K562 (cell line): Measurements from ENCODE around the gene NRSN2. TPM values are rescaled to one million over a fixed set of nuclear protein-coding genes. Genes with fewer than 3 reads are reported as not detected.

Experiments used
- ELF2 ChIP-seq: fragments of 250-450 bp; sonication (Bioruptor Pico); IDR thresholded peaks from 2 replicates; pipeline ENCODE4 v1.5.0; 2021; ENCODE audit warnings: mild to moderate bottlenecking
- ESRRA ChIP-seq: fragments of 450-650 bp; IDR thresholded peaks from 2 replicates; pipeline ENCODE4 v1.6.1; 2014; ENCODE audit warnings: low read depth, mild to moderate bottlenecking, moderate library complexity, borderline replicate concordance
- ETV1 ChIP-seq: fragments of 450-650 bp; conservative IDR thresholded peaks from 2 replicates; pipeline ENCODE4 v1.6.1; 2016; ENCODE audit warnings: missing genetic modification characterization, control low read depth, low read depth, missing compliant biosample characterization
- FUS ChIP-seq: fragments of 200-400 bp; formaldehyde crosslinking; optimal IDR thresholded peaks from 2 replicates; pipeline ENCODE3; 2017; ENCODE audit warnings: low read depth, low read length
- GTF2E2 ChIP-seq: fragments of 200-800 bp; sonication (Bioruptor generic); IDR thresholded peaks from 2 replicates; pipeline ENCODE4 v1.6.1; 2016; ENCODE audit warnings: missing genetic modification characterization, missing compliant biosample characterization
- HES1 ChIP-seq: fragments of 450-650 bp; IDR thresholded peaks from 2 replicates; pipeline ENCODE4 v1.6.1; 2016; ENCODE audit warnings: low read depth, mild to moderate bottlenecking, moderate library complexity
- HNRNPLL ChIP-seq: fragments of 200-400 bp; formaldehyde crosslinking; IDR thresholded peaks from 2 replicates; pipeline ENCODE4 v1.6.1; 2017; ENCODE audit warnings: low read length, low read depth, mild to moderate bottlenecking; ENCODE audit not compliant: poor library complexity, severe bottlenecking
- HSF4 ChIP-seq: fragments of 250-450 bp; sonication (Bioruptor Pico); IDR thresholded peaks from 2 replicates; pipeline ENCODE4 v2.1.2; 2022; ENCODE audit warnings: mild to moderate bottlenecking, moderate library complexity, borderline replicate concordance
- MLLT1 ChIP-seq, 2 experiments: fragments of 450-650 bp; IDR thresholded peaks; 2 replicates each; pipeline ENCODE4 v1.6.1; 2016
- RBM25 ChIP-seq: fragments of 200-400 bp; formaldehyde crosslinking; IDR thresholded peaks from 2 replicates; pipeline ENCODE4 v1.6.1; 2018; ENCODE audit warnings: low read length, low read depth, moderate library complexity; ENCODE audit not compliant: severe bottlenecking
- SMAD3 ChIP-seq: fragments of 450-650 bp; formaldehyde crosslinking; conservative IDR thresholded peaks from 2 replicates; pipeline ENCODE4 v1.4.0; 2020; ENCODE audit warnings: mild to moderate bottlenecking
- SPI1 ChIP-seq: IDR thresholded peaks from 2 replicates; pipeline ENCODE4 v1.6.1; 2011; ENCODE audit warnings: low read depth, low read length, control low read depth, borderline replicate concordance
- ZKSCAN1 ChIP-seq: fragments of 150-350 bp; IDR thresholded peaks from 2 replicates; pipeline ENCODE4 v1.6.1; 2016; ENCODE audit warnings: low read depth, low read length
- ZNF232 ChIP-seq: sonication (generic); formaldehyde crosslinking; IDR thresholded peaks from 2 replicates; pipeline ENCODE4 v1.8.0; 2022; ENCODE audit warnings: mild to moderate bottlenecking, missing genetic modification reagents
- ZNF445 ChIP-seq: fragments of 250-450 bp; sonication (Bioruptor Pico); IDR thresholded peaks from 2 replicates; pipeline ENCODE4 v1.4.0; 2020; ENCODE audit warnings: low read depth, mild to moderate bottlenecking, moderate library complexity
- ZNF785 ChIP-seq: fragments of 250-450 bp; sonication (Bioruptor Pico); IDR thresholded peaks from 2 replicates; pipeline ENCODE4 v1.4.0; 2020; ENCODE audit warnings: mild to moderate bottlenecking
- polyA plus RNA-seq, 8 experiments: library from polyadenylated mRNA; depleted of rRNA in 4 of 8; stranded (reverse) in 5 of 8; unstranded in 3 of 8; fragments of >200 nt; fragmentation: Nextera tagmentation in 2 of 8; fragmentation: Illumina TruSeq in 1 of 8; extraction: Ambion mirVana in 2 of 8; extraction: Trizol in 1 of 8; gene quantifications; 2 replicates each; pipeline versions ENCODE4 v1.2.1 to v1.2.3, GENCODE V29; 2011 to 2014; ENCODE audit warnings: inconsistent platforms in 1 of 8, missing spikeins in 1 of 8
- total RNA-seq, 7 experiments: library from RNA; depleted of rRNA in 6 of 7; stranded (reverse); fragments of >200 nt in 6 of 7; fragmentation: Illumina TruSeq in 2 of 7; extraction: Trizol in 2 of 7; gene quantifications; 2 replicates each; pipeline versions ENCODE4 v1.2.1 to v1.2.3, GENCODE V29; 2011 to 2021; ENCODE audit warnings: low replicate concordance in 1 of 7
- TF ChIP-seq, protein P1 (sequence below): fragments of 250-450 bp; sonication (Bioruptor Pico); IDR thresholded peaks from 2 replicates; pipeline ENCODE4 v1.8.0; 2022; ENCODE audit warnings: moderate library complexity, mild to moderate bottlenecking, inconsistent platforms
- TF ChIP-seq, protein P2 (sequence below): fragments of 150-350 bp; conservative IDR thresholded peaks from 2 replicates; pipeline ENCODE4 v1.6.1; 2014; ENCODE audit warnings: low read length
- TF ChIP-seq, protein P3 (sequence below): fragments of 250-450 bp; sonication (Bioruptor Pico); IDR thresholded peaks from 2 replicates; pipeline ENCODE4 v1.9.0; 2021; ENCODE audit warnings: mild to moderate bottlenecking, inconsistent platforms

Gene NRSN2
- total and polyA plus RNA-seq, 9 of the 15 experiments (the other 6 are each of a cell fraction or from before 2014, with no cell fraction given): 7.5 to 29.7 (median 11.1) TPM

DNA sequence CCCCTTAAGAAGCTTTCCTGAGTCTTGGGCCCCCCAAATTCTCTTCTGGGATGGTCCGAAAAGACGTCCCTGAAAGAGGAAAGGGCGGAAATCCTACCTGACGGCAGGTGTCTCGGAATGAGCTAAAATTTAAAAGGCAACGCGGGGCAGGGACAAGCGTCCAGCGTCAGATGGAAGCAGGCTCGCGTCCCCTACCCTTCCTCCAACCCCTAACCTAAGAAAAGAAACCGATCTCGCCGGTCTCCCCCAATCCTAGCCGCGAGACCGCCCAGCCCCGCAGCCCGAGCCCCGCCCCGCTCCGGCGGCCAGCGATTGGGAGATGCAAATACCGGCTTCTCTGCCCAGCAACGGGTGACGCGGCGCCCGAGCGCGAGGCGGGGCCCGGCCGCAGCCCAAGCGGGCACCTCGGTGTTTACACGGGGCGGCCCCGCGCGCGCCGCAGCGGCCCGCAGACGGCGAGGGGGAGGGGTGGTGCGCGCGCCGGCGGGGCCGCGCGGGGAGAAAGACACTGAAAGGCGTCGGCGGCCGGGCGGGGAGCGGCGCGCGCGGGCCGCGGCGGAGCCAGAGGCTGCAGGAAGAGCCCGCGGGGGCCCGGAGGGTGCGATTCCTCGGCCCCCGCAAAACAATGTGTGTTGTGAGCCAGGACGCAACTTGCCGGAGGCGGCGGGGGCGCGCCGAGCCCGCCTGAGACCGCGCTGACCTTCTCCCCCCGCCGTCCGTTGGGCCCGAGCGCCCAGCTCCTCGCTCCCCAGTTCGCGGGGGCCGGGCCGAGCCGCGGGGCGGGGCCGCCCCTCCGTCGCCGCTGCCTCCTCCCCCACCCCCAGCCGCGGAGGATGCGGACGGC, 21.6 kb upstream of the NRSN2 start, which contains the start of gene SOX12 (continued):
- no peak for TF ChIP-seq HES1
- TF ChIP-seq, protein P1, sequence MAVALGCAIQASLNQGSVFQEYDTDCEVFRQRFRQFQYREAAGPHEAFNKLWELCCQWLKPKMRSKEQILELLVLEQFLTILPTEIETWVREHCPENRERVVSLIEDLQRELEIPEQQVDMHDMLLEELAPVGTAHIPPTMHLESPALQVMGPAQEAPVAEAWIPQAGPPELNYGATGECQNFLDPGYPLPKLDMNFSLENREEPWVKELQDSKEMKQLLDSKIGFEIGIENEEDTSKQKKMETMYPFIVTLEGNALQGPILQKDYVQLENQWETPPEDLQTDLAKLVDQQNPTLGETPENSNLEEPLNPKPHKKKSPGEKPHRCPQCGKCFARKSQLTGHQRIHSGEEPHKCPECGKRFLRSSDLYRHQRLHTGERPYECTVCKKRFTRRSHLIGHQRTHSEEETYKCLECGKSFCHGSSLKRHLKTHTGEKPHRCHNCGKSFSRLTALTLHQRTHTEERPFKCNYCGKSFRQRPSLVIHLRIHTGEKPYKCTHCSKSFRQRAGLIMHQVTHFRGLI (CRISPR knock-in tag): no peak
- TF ChIP-seq, protein P2, sequence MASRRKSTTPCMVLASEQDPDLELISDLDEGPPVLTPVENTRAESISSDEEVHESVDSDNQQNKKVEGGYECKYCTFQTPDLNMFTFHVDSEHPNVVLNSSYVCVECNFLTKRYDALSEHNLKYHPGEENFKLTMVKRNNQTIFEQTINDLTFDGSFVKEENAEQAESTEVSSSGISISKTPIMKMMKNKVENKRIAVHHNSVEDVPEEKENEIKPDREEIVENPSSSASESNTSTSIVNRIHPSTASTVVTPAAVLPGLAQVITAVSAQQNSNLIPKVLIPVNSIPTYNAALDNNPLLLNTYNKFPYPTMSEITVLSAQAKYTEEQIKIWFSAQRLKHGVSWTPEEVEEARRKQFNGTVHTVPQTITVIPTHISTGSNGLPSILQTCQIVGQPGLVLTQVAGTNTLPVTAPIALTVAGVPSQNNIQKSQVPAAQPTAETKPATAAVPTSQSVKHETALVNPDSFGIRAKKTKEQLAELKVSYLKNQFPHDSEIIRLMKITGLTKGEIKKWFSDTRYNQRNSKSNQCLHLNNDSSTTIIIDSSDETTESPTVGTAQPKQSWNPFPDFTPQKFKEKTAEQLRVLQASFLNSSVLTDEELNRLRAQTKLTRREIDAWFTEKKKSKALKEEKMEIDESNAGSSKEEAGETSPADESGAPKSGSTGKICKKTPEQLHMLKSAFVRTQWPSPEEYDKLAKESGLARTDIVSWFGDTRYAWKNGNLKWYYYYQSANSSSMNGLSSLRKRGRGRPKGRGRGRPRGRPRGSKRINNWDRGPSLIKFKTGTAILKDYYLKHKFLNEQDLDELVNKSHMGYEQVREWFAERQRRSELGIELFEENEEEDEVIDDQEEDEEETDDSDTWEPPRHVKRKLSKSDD: no peak
- no peak for TF ChIP-seq SPI1
- no peak for TF ChIP-seq ZKSCAN1
- TF ChIP-seq ELF2 (CRISPR knock-in tag): no peak
- TF ChIP-seq MLLT1 (IDR thresholded peaks at IDR 0.05): no peak
- TF ChIP-seq, protein P3, sequence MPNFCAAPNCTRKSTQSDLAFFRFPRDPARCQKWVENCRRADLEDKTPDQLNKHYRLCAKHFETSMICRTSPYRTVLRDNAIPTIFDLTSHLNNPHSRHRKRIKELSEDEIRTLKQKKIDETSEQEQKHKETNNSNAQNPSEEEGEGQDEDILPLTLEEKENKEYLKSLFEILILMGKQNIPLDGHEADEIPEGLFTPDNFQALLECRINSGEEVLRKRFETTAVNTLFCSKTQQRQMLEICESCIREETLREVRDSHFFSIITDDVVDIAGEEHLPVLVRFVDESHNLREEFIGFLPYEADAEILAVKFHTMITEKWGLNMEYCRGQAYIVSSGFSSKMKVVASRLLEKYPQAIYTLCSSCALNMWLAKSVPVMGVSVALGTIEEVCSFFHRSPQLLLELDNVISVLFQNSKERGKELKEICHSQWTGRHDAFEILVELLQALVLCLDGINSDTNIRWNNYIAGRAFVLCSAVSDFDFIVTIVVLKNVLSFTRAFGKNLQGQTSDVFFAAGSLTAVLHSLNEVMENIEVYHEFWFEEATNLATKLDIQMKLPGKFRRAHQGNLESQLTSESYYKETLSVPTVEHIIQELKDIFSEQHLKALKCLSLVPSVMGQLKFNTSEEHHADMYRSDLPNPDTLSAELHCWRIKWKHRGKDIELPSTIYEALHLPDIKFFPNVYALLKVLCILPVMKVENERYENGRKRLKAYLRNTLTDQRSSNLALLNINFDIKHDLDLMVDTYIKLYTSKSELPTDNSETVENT: no peak; the same call in 1 of the 2 replicates
- TF ChIP-seq GTF2E2: peak; percentile 28; the same call in 1 of the 2 replicates
- peak; percentile 10 for TF ChIP-seq RBM25
- TF ChIP-seq ZNF232: no peak
- no peak for TF ChIP-seq ESRRA
- TF ChIP-seq ETV1 (tag): no peak
- no peak for TF ChIP-seq ZNF445
- no peak for TF ChIP-seq HNRNPLL
- TF ChIP-seq FUS: no peak
- no peak for TF ChIP-seq HSF4
- TF ChIP-seq SMAD3 (CRISPR knock-in tag): no peak
- no peak for TF ChIP-seq ZNF785
